BJ (cell line): Measurements from ENCODE around the gene KCNQ2. TPM values are rescaled to one million over a fixed set of nuclear protein-coding genes. Genes with fewer than 3 reads are reported as not detected.

Experiments
- CTCF ChIA-PET: fragments of 350-600 bp; formaldehyde crosslinking; extraction: SDS; loops from one replicate; lab custom pipeline; 2021; ENCODE audit warnings: antibody characterized with exemption, inconsistent platforms; lab: Yijun Ruan, JAX
- POLR2A ChIA-PET: fragments of 300-600 bp; sonication (Branson Sonifier 250); formaldehyde crosslinking; extraction: SDS; loops from one replicate; lab custom pipeline; 2021; ENCODE audit warnings: antibody characterized with exemption; lab: Charles Lee
- DNase-seq: peaks from one replicate; pipeline ENCODE4 v3.0.0-alpha.2; 2011; ENCODE audit warnings: low read depth
- H3K27me3 ChIP-seq: 2 replicates; pipeline ENCODE4 v1.6.0; 2011; ENCODE audit warnings: low read length; ENCODE audit not compliant: control insufficient read depth, insufficient read depth
- H3K36me3 ChIP-seq: 2 replicates; pipeline ENCODE4 v1.5.1; 2011; ENCODE audit warnings: low read length; ENCODE audit not compliant: control insufficient read depth, insufficient read depth
- H3K4me3 ChIP-seq: 2 replicates; pipeline ENCODE4 v1.5.1; 2011; ENCODE audit warnings: low read depth, mild to moderate bottlenecking, control low read depth, low read length
- polyA plus RNA-seq: library from polyadenylated mRNA; depleted of rRNA; stranded (reverse); fragments of >200 nt; gene quantifications from 2 replicates; pipeline ENCODE4 v1.2.3, GENCODE V29; 2011
- TF ChIP-seq, protein P1 (sequence below): IDR thresholded peaks from 2 replicates; pipeline ENCODE4 v1.5.1; 2011; ENCODE audit warnings: low read depth, mild to moderate bottlenecking, control low read depth, inconsistent platforms, low read length, moderate library complexity; ENCODE audit not compliant: insufficient read depth

KCNQ2 gene
- polyA plus RNA-seq, 1 experiment = not detected

DNA sequence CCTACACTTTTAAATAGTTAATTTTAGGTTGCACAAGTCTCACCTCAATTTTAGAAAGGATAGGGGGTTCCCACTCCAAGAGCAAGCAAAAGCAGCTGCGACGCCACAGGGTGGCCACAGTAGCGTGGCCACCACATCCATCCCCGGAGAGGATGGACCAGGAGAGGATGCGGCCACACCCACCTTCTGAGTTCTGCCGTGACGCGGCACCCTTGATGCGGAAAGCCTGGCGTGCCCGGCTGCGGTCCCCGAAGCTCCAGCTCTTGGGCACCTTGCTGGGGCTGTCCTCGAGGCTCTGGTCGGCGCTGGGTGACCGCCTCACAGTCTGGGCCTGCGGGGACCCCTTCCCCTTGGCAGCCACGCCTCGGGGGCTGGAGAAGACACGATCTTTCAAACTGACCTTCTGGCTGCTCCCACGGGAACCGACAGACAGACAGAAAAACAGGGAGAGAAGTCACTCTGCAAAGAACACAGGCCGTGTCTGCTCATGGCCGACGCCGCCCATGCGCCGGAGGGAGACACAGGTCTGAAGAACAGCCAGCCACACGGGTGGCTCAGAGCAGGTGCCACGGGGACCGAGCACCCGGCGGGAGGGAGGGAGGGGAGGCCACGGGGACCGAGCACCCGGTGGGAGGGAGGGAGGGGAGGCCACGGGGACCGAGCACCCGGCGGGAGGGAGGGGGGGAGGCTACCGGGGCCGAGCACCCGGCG lies 57.6 kb downstream of the KCNQ2 start:
- ChIA-PET CTCF (no interaction called here), POLR2A (no interaction called here)
- H3K4me3 ChIP-seq = no peak overlapping the region
- no peaks in the 10 kb centered on the region for H3K36me3 ChIP-seq
- H3K27me3 ChIP-seq = peaks cover 14% of the 10 kb centered on the region
- TF ChIP-seq, protein P1, sequence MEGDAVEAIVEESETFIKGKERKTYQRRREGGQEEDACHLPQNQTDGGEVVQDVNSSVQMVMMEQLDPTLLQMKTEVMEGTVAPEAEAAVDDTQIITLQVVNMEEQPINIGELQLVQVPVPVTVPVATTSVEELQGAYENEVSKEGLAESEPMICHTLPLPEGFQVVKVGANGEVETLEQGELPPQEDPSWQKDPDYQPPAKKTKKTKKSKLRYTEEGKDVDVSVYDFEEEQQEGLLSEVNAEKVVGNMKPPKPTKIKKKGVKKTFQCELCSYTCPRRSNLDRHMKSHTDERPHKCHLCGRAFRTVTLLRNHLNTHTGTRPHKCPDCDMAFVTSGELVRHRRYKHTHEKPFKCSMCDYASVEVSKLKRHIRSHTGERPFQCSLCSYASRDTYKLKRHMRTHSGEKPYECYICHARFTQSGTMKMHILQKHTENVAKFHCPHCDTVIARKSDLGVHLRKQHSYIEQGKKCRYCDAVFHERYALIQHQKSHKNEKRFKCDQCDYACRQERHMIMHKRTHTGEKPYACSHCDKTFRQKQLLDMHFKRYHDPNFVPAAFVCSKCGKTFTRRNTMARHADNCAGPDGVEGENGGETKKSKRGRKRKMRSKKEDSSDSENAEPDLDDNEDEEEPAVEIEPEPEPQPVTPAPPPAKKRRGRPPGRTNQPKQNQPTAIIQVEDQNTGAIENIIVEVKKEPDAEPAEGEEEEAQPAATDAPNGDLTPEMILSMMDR = no peak
- DNase-seq = no peak

DNA sequence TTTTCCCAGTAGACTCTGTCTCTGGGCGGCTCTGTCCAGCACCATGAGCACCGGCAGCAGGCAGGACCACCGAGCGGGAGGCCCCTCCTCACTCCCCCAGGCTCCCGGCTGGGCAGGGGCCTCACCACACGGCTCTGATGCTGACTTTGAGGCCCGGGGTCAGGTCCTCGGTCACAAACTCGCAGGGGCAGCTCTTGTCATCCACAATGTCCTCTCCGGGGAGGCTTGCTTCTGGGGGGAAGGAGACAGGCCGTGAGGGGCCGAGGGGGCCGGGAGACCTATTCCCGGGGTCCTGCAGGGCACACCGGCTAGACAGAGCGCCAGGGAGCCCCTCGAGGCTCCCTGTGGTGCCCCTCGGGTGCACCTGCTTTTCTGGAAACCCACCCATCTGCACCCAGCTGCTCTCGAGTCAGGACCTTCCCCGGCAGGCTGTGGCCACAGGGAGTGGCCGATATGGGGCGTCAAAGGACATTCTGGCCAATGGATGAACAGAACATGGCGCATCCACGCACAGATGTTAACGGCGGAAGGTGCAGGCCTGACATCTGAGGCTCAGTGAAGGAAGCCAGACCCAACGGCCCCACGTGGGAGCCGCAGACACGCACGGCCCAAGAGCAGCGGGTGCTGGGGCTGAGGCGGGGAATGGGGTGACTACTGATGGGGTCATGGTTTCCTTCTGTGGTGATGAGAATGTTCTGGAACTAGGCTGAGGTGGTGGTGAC lies 58.3 kb downstream of the KCNQ2 start:
- TF ChIP-seq, protein P1 = no peak

DNA sequence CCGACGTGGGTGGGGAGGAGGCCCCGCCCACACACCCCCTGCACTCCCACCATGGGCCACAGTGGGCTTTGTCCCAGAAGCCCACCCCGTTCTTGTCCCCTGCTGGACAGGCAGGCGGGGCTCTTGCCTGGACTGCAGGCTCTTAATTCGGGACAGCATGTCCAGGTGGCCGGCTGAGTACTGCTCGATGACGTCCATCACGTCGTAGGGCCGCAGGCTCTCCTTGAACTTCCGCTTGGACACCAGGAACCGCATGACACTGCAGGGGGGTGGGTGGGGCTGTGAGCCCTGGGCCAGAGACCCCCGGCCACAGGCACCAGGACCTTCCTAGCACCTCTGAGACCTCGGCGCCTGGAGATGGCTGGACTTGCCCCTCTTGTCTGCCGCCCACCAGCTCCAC lies 59.1 kb downstream of the KCNQ2 start:
- Histone ChIP-seq H3K27me3 (peaks cover 14% of the 10 kb centered on the region), H3K36me3 (no peaks in the 10 kb centered on the region), H3K4me3 (no peak overlapping the region)
- POLR2A ChIA-PET = no interaction called here
- TF ChIP-seq, protein P1 = no peak
- DNase-seq = no peak
- CTCF ChIA-PET = no interaction called here

More for the DNA sequence above, 58.3 kb downstream of the KCNQ2 start:
- CTCF ChIA-PET = no interaction called here
- Histone ChIP-seq H3K27me3 (peaks cover 14% of the 10 kb centered on the region), H3K36me3 (no peaks in the 10 kb centered on the region), H3K4me3 (no peak overlapping the region)
- POLR2A ChIA-PET = no interaction called here
- DNase-seq = no peak

DNA sequence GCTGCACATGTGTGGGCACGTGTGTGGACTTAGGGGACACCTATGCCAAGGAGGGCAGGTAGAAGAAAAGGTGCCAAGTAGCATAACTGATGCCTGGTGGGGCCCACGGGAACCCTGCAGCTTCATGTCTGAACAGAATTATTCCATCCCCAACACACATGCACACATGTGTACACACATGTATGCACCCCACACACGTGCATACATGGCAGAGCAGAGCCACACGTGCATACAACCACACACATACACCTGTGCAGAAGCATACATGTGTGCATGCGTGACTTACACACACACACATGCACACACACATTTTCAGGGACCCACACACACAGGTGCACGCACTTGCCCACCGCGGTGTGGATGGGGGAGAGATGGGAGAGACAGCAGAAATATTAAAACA lies 59.6 kb downstream of the KCNQ2 start:
- TF ChIP-seq, protein P1 = no peak
- Histone ChIP-seq H3K4me3 (no peak overlapping the region), H3K27me3 (peaks cover 14% of the 10 kb centered on the region), H3K36me3 (no peaks in the 10 kb centered on the region)
- ChIA-PET POLR2A (no interaction called here), CTCF (no interaction called here)
- no peak for DNase-seq

DNA sequence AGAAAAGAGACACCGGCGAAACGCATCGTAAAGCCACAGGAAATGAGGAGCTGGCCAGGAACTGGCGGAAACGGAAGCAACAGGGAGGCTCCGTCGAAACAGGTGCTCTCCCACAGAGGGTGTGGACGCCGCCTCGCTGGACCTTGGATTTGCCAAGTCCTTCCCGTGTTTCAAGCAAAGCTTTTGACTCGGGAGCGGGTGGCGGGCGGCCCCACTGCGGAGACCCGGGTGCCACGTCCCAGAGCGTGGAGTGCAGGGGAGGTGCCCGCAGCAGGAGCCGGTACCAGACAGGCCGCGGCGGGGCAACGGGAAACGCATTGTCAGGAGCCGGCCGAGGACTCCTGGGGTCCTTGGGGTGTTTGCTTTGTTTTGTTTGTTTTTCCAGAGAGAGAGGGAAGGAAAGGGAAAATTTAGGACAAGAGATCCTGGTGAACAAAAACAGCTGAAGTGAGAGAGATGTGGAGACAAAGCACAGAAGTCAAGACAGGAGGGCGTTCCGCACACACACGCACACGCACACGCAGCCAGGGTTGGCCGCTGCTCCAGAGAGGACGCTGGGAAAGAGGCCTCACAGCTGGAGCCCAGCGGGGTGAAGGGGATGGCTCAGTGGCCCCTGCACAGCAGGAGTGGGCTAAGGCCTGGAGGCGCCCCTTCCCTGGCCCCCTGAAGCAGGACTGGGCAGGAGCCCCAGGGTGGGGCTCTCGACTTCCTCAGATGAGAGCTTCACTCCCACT lies 60.4 kb downstream of the KCNQ2 start:
- H3K36me3 ChIP-seq = no peaks in the 10 kb centered on the region
- peaks cover 11% of the 10 kb centered on the region for H3K27me3 ChIP-seq
- TF ChIP-seq, protein P1 = no peak
- no peak for DNase-seq
- POLR2A ChIA-PET = no interaction called here
- CTCF ChIA-PET = no interaction called here
- H3K4me3 ChIP-seq = no peak overlapping the region
